Osteoblast (primary cell): ENCODE results near the gene FAM53A. TPM values are rescaled to one million over a fixed set of nuclear protein-coding genes. Genes with fewer than 3 reads are reported as not detected.
A peak's percentile ranks its signal among the peaks of the same experiment; 100 is the strongest.

Source experiments
- DNase-seq: peaks from one replicate; pipeline ENCODE4 v3.0.0; 2011; ENCODE audit warnings: low spot score, mixed read lengths; ENCODE audit not compliant: insufficient read length; ENCODE audit errors: missing footprints
- H2AFZ ChIP-seq: 2 replicates; pipeline ENCODE4 v1.6.0; 2011; ENCODE audit warnings: mild to moderate bottlenecking, low read length
- H3K27ac ChIP-seq: 2 replicates; pipeline ENCODE4 v1.5.1; 2011; ENCODE audit warnings: mild to moderate bottlenecking, low read depth, low read length, moderate library complexity
- H3K27me3 ChIP-seq: 2 replicates; pipeline ENCODE4 v1.6.0; 2012; ENCODE audit warnings: mild to moderate bottlenecking, control low read depth, inconsistent platforms, low read length, moderate library complexity; ENCODE audit not compliant: insufficient read depth
- H3K36me3 ChIP-seq: 2 replicates; pipeline ENCODE4 v1.5.1; 2011; ENCODE audit warnings: mild to moderate bottlenecking, low read length, control low read depth, moderate library complexity; ENCODE audit not compliant: insufficient read depth
- H3K4me1 ChIP-seq: 2 replicates; pipeline ENCODE4 v1.5.1; 2011; ENCODE audit warnings: mild to moderate bottlenecking, low read length, control low read depth, moderate library complexity; ENCODE audit not compliant: insufficient read depth
- H3K4me2 ChIP-seq: 2 replicates; pipeline ENCODE4 v1.6.0; 2011; ENCODE audit warnings: mild to moderate bottlenecking, low read length; ENCODE audit not compliant: insufficient read depth
- H3K4me3 ChIP-seq: fragments of 200-600 bp; sonication (generic); 3 replicates; pipeline ENCODE4 v1.5.1; 2012; ENCODE audit warnings: mild to moderate bottlenecking, low read length, inconsistent platforms; ENCODE audit not compliant: insufficient read depth
- H3K79me2 ChIP-seq: 2 replicates; pipeline ENCODE4 v1.6.0; 2012; ENCODE audit warnings: mild to moderate bottlenecking, low read length, control low read depth, inconsistent platforms; ENCODE audit not compliant: insufficient read depth
- H3K9me3 ChIP-seq: 2 replicates; pipeline ENCODE4 v1.5.1; 2011; ENCODE audit warnings: low read depth, low read length, control low read depth
- H4K20me1 ChIP-seq: 2 replicates; pipeline ENCODE4 v1.6.0; 2012; ENCODE audit warnings: mild to moderate bottlenecking, low read length, control low read depth; ENCODE audit not compliant: insufficient read depth
- CTCF ChIP-seq: IDR thresholded peaks from 2 replicates; pipeline ENCODE4 v1.5.1; 2011; ENCODE audit warnings: mild to moderate bottlenecking, low read depth, low read length, moderate library complexity; ENCODE audit errors: extremely low read depth
- total RNA-seq: library from RNA; depleted of rRNA; stranded (reverse); fragments of >200 nt; gene quantifications from 2 replicates; pipeline ENCODE4 v1.2.3, GENCODE V29; 2012

FAM53A gene
- total RNA-seq, 1 donor, result 4.3 TPM

- Histone ChIP-seq H3K27me3 (no peaks in the 10 kb centered on the region), H2AFZ (peak overlapping the region; percentile 83), H3K27ac (no peak overlapping the region), H4K20me1 (no peaks in the 10 kb centered on the region), H3K79me2 (no peaks in the 10 kb centered on the region), H3K4me1 (peaks cover 8% of the 10 kb centered on the region), H3K4me2 (peak overlapping the region; percentile 71), H3K9me3 (no peaks in the 10 kb centered on the region), H3K4me3 (peak overlapping the region; percentile 61), H3K36me3 (no peaks in the 10 kb centered on the region)
- no peak for TF ChIP-seq CTCF
- DNase-seq, result peak; percentile 97
Measured at GRCh38 chr4:1644891-1645657, 39.0 kb downstream of the FAM53A start.

DNA sequence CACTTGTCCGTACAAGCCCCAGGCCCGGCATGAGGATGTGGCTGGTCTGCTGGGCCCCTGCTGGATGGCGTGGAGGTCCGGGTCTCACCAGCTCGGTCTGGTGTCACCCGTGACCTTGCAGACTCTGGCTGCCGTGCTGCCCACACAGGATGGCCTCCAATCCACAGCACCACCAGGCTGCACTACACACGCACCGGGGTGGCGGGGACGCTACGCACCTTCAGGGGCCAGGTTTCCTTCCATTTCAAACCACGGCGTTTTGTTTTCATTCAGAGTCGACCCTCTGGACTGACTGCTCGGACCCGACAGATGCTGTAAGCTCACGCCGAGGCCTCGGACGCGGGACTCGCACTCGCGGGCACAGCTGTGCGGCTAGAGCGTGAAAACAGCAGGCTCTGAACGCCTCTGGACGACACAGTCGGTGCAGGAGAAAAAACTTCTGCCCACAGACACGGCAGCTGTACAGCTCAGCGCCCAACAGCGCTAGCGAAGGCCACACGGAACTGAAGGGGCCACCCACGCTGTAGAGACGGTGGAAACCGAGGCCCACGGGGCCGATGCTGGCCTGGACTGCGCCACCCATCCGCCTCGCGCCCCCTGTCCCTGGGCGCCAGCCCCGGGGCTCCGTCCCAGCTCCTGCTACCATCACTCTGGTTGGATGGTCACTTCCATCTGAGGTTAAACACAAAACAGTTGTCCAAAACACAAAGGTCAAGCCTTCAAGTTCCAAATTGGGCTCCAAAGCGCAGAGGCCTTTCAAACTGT lies 40.0 kb downstream of the FAM53A start:
- Histone ChIP-seq H3K27me3 (no peaks in the 10 kb centered on the region), H3K36me3 (no peaks in the 10 kb centered on the region), H3K4me1 (peaks cover 8% of the 10 kb centered on the region), H3K9me3 (no peaks in the 10 kb centered on the region), H2AFZ (no peak overlapping the region), H4K20me1 (no peaks in the 10 kb centered on the region), H3K79me2 (no peaks in the 10 kb centered on the region), H3K4me3 (no peak overlapping the region), H3K27ac (no peak overlapping the region), H3K4me2 (no peak overlapping the region)
- no peak for TF ChIP-seq CTCF
- DNase-seq, result no peak

GRCh38 chr4:1642196-1642951 lies 41.7 kb downstream of the FAM53A start:
- no peaks in the 10 kb centered on the region for H3K79me2 ChIP-seq

More at GRCh38 chr4:1642196-1642951, 41.7 kb downstream of the FAM53A start:
- Histone ChIP-seq H3K4me1 (peaks cover 8% of the 10 kb centered on the region), H3K27me3 (no peaks in the 10 kb centered on the region), H3K4me2 (no peak overlapping the region), H3K27ac (no peak overlapping the region), H3K36me3 (no peaks in the 10 kb centered on the region), H3K4me3 (no peak overlapping the region), H3K9me3 (no peaks in the 10 kb centered on the region), H4K20me1 (no peaks in the 10 kb centered on the region), H2AFZ (no peak overlapping the region)
- TF ChIP-seq CTCF, result no peak
- DNase-seq, result no peak
